HG03159 (cell line): ENCODE data around the gene CAPN5.

Experiments used
- ATAC-seq: cut with Tn5 transposase; IDR thresholded peaks from one replicate; pipeline ENCODE4 v1.9.1; 2021; ENCODE audit warnings: mild to moderate bottlenecking, moderate library complexity; ENCODE audit not compliant: unreplicated experiment

CAPN5 gene

DNA sequence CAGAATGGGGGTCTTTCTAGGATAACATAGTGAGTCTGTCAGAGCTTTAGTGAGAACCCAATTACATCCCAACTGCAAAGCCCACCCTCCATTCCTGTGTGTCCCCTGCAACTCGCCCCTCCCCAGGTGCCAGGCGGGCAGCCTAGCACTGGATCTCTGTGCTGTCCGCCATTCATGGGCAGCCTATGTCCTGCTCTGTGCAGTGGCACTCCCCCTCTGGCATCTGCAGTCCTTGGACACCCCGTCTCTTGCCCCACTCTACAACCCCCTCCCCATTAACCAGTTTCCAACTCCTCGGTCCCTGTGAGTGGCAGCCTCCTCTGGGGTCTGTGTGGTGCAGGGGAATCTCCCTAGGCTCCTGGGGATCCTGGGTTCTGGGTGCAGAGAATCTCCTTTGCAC lies 98.3 kb downstream of the CAPN5 start:
- no peak for ATAC-seq

- ATAC-seq = no peak
Observed at GRCh38 chr11:77166021-77166420, 99.2 kb downstream of the CAPN5 start.

GRCh38 chr11:77167111-77167626 lies 100.4 kb downstream of the CAPN5 start:
- ATAC-seq = no peak

GRCh38 chr11:77167791-77168190 lies 101.0 kb downstream of the CAPN5 start:
- ATAC-seq = no peak

DNA sequence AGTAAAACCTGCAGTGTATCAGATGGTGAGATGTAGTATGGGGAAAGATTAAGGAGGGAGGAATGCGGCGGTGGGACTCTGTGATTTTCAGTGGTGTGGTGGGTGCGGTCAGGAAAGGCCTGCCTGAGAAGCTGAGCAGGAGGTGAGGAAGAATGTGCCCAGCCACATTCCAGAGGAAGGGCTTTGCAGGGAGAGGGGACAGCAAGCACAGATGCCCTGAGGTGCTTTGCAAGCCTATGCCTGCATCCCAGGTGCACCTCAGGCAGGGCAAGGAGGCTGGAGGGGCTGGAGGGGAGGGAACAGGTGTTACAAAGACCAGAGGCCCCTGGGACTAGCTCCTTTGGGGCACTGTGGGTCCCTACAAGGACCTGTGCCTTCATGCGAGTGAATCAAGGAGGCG lies 103.3 kb downstream of the CAPN5 start:
- ATAC-seq = no peak

DNA sequence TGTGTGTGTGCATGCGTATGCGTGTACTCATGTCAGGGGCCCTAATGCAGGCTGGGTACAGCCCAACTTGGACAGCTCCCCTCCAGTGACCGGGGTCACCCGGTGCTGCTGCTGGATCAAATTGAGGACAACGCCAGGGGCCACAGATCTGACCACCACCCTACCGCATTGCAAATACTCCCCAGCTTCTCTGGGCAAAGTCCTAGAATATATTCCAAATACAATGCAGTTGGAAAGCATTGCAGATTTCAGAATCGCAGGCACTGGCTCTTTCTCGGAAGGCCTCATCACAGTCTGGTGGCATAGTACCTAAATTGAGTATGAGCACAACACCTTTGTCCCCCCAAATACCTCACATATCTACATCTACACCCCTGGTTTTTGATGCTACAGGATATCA lies 104.5 kb downstream of the CAPN5 start:
- ATAC-seq = no peak

- ATAC-seq = no peak
Observed at GRCh38 chr11:77171885-77172665, 105.3 kb downstream of the CAPN5 start.

DNA sequence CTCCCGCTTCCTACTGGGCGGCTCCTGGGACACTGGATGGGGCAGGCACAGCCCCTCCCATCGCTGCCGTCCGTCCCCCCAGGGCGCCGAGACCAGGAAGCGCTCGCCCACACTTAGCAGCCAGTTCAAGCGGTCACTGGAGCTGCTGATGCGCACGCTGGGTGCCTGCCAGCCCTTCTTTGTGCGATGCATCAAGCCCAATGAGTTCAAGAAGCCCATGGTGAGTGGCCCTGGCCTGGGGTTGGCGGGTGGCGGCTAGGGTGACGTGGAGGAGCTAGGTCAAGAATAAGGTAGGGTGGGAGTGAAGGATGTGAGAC lies 105.9 kb downstream of the CAPN5 start:
- no peak for ATAC-seq

DNA sequence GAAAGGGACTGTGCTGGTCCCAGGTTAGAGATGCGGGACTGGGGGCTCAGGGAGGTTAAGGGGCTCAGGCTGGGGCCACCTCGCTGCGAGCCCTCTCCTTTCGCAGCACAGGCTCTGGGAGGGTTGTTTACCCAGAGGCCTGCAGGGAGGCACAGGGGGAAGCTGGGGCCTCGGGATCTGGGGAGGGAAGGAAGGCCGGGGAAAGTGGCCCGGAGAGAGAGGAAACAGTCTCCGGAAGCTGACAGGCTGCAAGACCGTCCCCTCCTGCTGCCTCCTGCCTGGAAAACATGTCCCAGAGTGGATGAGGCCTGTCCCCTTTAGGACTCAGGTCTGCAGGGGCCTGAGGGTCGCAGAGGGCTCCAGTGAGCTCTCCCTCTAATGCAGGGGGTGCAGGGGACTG lies 106.7 kb downstream of the CAPN5 start:
- no peak for ATAC-seq

DNA sequence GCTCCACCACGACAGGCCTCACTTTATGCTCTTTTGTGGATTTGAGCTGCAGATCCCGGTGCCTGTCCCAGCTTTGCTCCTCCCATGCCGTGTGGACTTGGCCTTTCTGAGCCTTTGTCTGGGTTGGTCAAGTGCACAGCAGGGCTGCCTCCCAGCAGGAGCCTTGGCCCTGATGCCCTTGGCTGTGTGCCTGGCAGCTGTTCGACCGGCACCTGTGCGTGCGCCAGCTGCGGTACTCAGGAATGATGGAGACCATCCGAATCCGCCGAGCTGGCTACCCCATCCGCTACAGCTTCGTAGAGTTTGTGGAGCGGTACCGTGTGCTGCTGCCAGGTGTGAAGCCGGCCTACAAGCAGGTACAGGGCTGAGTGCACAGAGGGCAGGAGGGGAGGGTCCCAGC lies 107.8 kb downstream of the CAPN5 start:
- ATAC-seq = no peak

DNA sequence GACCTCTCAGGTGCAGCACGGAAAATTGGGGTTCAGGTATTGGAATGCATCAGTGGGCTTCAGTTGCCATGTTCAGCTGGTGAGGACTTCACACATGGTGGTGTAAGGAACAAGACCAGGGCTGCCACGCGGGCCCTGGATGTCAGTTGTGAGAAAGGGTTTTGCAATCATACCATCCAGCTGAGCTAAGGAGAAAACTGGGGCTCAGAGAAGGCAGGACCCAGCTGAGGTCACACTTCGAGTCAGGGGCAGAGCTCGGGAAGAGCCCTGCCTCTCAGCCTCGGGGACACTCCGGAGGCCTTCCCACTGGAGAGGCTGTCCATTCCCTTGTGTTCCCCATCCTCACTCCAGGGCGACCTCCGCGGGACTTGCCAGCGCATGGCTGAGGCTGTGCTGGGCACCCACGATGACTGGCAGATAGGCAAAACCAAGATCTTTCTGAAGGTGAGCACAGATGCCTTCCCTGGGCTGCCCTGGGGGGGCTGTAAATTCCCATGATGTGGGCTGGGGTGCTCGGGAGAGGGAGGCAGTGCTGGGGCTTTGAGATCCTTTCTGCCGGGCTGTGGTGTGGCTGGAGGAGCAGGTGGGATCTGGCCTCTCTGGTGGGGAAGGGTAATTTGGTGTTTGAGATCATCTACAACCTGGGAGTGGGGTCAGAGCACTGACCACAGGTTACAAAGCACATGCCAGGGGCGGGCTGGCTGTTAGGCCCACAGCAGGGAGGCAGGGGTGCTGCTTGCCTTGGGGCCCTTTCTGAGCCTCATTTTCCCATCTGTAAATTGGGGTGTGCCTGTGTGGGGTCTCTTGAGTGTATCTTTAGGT lies 108.5 kb downstream of the CAPN5 start:
- ATAC-seq = no peak
